ENCODE measurements around the gene SYNE1. TPM values are rescaled to one million over a fixed set of nuclear protein-coding genes. Genes with fewer than 3 reads are reported as not detected.

SYNE1 gene
- total RNA-seq, 1 experiment from 2014 or later: 6.5 TPM

GRCh38 chr6:152147269-152147668, 489.9 kb downstream of the SYNE1 start (continued):
- TF ChIP-seq MLX (CRISPR knock-in tag; IDR thresholded peaks at IDR 0.05): no peak
- TF ChIP-seq GABPB1 (CRISPR knock-in tag; IDR thresholded peaks at IDR 0.05): no peak

- no peak for DNase-seq (ENCODE audit: low spot score)
- H3K4me3 Mint-ChIP-seq: no peak overlapping the region
- H3K4me1 Mint-ChIP-seq: peaks cover 12% of the 10 kb centered on the region
- TF ChIP-seq NFE2L1 (CRISPR knock-in tag; IDR thresholded peaks at IDR 0.05): no peak
- TF ChIP-seq ZNF317 (CRISPR knock-in tag; IDR thresholded peaks at IDR 0.05; ENCODE audit: borderline replicate concordance, low read depth): no peak
- TF ChIP-seq ZNF138 (CRISPR knock-in tag; conservative IDR thresholded peaks at IDR 0.05): no peak
- no peak for TF ChIP-seq MYBL2 (CRISPR knock-in tag; IDR thresholded peaks at IDR 0.05)
- TF ChIP-seq ZMAT4 (CRISPR knock-in tag; IDR thresholded peaks at IDR 0.05): no peak
- no peak for TF ChIP-seq ZNF423 (CRISPR knock-in tag; IDR thresholded peaks at IDR 0.05)
- TF ChIP-seq ATF6 (CRISPR knock-in tag; IDR thresholded peaks at IDR 0.05): no peak
- no peak for TF ChIP-seq ZBTB21 (CRISPR knock-in tag; IDR thresholded peaks at IDR 0.05; ENCODE audit: borderline replicate concordance)
- TF ChIP-seq ATF1 (CRISPR knock-in tag; IDR thresholded peaks at IDR 0.05): no peak
- TF ChIP-seq ZSCAN18 (CRISPR knock-in tag; IDR thresholded peaks at IDR 0.05): no peak
- no peak for TF ChIP-seq KAT7 (CRISPR knock-in tag; IDR thresholded peaks at IDR 0.05; ENCODE audit: borderline replicate concordance)
- no peak for TF ChIP-seq NFYB (CRISPR knock-in tag; conservative IDR thresholded peaks at IDR 0.05; ENCODE audit: low read depth)
- TF ChIP-seq GRHL2 (CRISPR knock-in tag; IDR thresholded peaks at IDR 0.05; ENCODE audit: insufficient replicate concordance, severe bottlenecking): no peak
- ATAC-seq: no peak
- no peak overlapping the region for H3K27ac Mint-ChIP-seq
- ChIA-PET POLR2A (no interaction called here), CTCF (no interaction called here)
- no peaks in the 10 kb centered on the region for H3K36me3 Mint-ChIP-seq
- no peaks in the 10 kb centered on the region for H3K9me3 Mint-ChIP-seq
- no peaks in the 10 kb centered on the region for H3K27me3 Mint-ChIP-seq (ENCODE audit: low read depth)
Observed at GRCh38 chr6:152146385-152146784, 490.8 kb downstream of the SYNE1 start.

- Mint-ChIP-seq H3K27ac (no peak overlapping the region; the same call in 1 of the 2 replicates), H3K36me3 (no peaks in the 10 kb centered on the region), H3K27me3 (ENCODE audit: low read depth) (no peaks in the 10 kb centered on the region), H3K4me1 (peaks cover 12% of the 10 kb centered on the region), H3K4me3 (no peak overlapping the region), H3K9me3 (no peaks in the 10 kb centered on the region)
- POLR2A ChIA-PET: no interaction called here
- DNase-seq (ENCODE audit: low spot score): no peak
- TF ChIP-seq RELA (CRISPR knock-in tag; IDR thresholded peaks at IDR 0.05; ENCODE audit: borderline replicate concordance) (no peak), ETV6 (CRISPR knock-in tag; IDR thresholded peaks at IDR 0.05) (no peak), CTCF (IDR thresholded peaks at IDR 0.05) (no peak)
- no peak for ATAC-seq
- CTCF ChIA-PET: interaction anchor here (1.5 kb wide), 1 partner anchor 64 kb away, joined by 3 read pairs; no protein-coding TSS in a partner anchor
Observed at GRCh38 chr6:152143359-152143758, 493.8 kb downstream of the SYNE1 start.

All from WTC11 (cell line).